CD14-positive monocyte (primary cell): ENCODE results near the gene PLCD1. TPM values are rescaled to one million over a fixed set of nuclear protein-coding genes. Genes with fewer than 3 reads are reported as not detected.

ENCODE experiments used
- DNase-seq, 3 donors: peaks; one replicate each; pipeline ENCODE4 v3.0.0-alpha.2; 2011 to 2022
- H2AFZ ChIP-seq: 2 replicates; pipeline ENCODE4 v1.6.0; 2012; ENCODE audit warnings: mild to moderate bottlenecking, low read depth, low read length, inconsistent platforms; ENCODE audit not compliant: insufficient read depth, poor library complexity, severe bottlenecking
- H3K27ac ChIP-seq, 2 donors: 1 replicate in 1 of 2; 2 replicates in 1 of 2; pipeline ENCODE4 v1.5.1; 2012 to 2013; ENCODE audit warnings: low read length in 2 of 2, control low read depth in 1 of 2, inconsistent platforms in 1 of 2, low read depth in 1 of 2, mild to moderate bottlenecking in 1 of 2
- H3K27me3 ChIP-seq, 2 donors: one replicate each; pipeline versions ENCODE4 v1.6.0 to v1.6.1; 2011 to 2013; ENCODE audit warnings: low read length in 2 of 2; ENCODE audit not compliant: control insufficient read depth in 2 of 2, insufficient read depth in 2 of 2
- H3K36me3 ChIP-seq, 2 donors: replicated peaks in 1 of 2; 1 replicate in 1 of 2; 2 replicates in 1 of 2; pipeline versions ENCODE4 v1.5.1 to v1.6.1; 2012 to 2013; ENCODE audit warnings: low read length in 2 of 2, control low read depth in 1 of 2, inconsistent platforms in 1 of 2, mild to moderate bottlenecking in 1 of 2; ENCODE audit not compliant: insufficient read depth in 2 of 2, control insufficient read depth in 1 of 2
- H3K4me1 ChIP-seq, 2 donors: 1 replicate in 1 of 2; 2 replicates in 1 of 2; pipeline versions ENCODE4 v1.5.1 to v1.6.1; 2012 to 2013; ENCODE audit warnings: low read length in 2 of 2, control low read depth in 1 of 2, inconsistent platforms in 1 of 2, mild to moderate bottlenecking in 1 of 2, moderate library complexity in 1 of 2; ENCODE audit not compliant: insufficient read depth in 2 of 2, control insufficient read depth in 1 of 2
- H3K4me2 ChIP-seq: replicated peaks from 2 replicates; pipeline ENCODE3; 2012; ENCODE audit warnings: low read length, moderate library complexity, mild to moderate bottlenecking; ENCODE audit not compliant: poor library complexity, severe bottlenecking; ENCODE audit errors: extremely low read depth
- H3K4me3 ChIP-seq, 3 experiments: fragments of 200-600 bp in 1 of 3; sonication (generic) in 1 of 3; replicated peaks in 1 of 3; 1 replicate in 2 of 3; 2 replicates in 1 of 3; pipeline ENCODE4 v1.5.1; 2011 to 2013; ENCODE audit warnings: low read length in 3 of 3, mild to moderate bottlenecking in 3 of 3, control low read depth in 2 of 3, low read depth in 2 of 3, inconsistent platforms in 1 of 3, moderate library complexity in 1 of 3
- H3K79me2 ChIP-seq: 2 replicates; pipeline ENCODE4 v1.6.0; 2012; ENCODE audit warnings: mild to moderate bottlenecking, control low read depth, inconsistent platforms, low read length, moderate library complexity; ENCODE audit not compliant: insufficient read depth
- H3K9ac ChIP-seq: 2 replicates; pipeline ENCODE4 v1.6.0; 2017; ENCODE audit warnings: low read length, mild to moderate bottlenecking; ENCODE audit not compliant: insufficient read depth, poor library complexity, severe bottlenecking
- H3K9me3 ChIP-seq, 2 donors: replicated peaks in 1 of 2; 1 replicate in 1 of 2; 2 replicates in 1 of 2; pipeline versions ENCODE4 v1.5.1 to v1.6.1; 2012 to 2013; ENCODE audit warnings: low read length in 2 of 2, control low read depth in 1 of 2; ENCODE audit not compliant: control insufficient read depth in 1 of 2, insufficient read depth in 1 of 2
- H4K20me1 ChIP-seq: 2 replicates; pipeline ENCODE4 v1.6.0; 2012; ENCODE audit warnings: mild to moderate bottlenecking, low read length, control low read depth, moderate library complexity; ENCODE audit not compliant: insufficient read depth
- H3K27ac Mint-ChIP-seq, 7 donors: one replicate each; pipeline ENCODE4 v1.8.0; 2020; ENCODE audit warnings: mild to moderate bottlenecking in 7 of 7, mixed read lengths in 7 of 7, moderate library complexity in 6 of 7, inconsistent platforms in 2 of 7
- H3K27me3 Mint-ChIP-seq, 3 donors: one replicate each; pipeline ENCODE4 v1.8.0; 2021 to 2022; ENCODE audit warnings: low read depth in 3 of 3, mild to moderate bottlenecking in 3 of 3, mixed read lengths in 3 of 3, moderate library complexity in 3 of 3, inconsistent platforms in 1 of 3
- H3K36me3 Mint-ChIP-seq, 2 donors: one replicate each; pipeline ENCODE4 v1.8.0; 2020; ENCODE audit warnings: mixed read lengths in 2 of 2, inconsistent platforms in 1 of 2, mild to moderate bottlenecking in 1 of 2
- H3K4me1 Mint-ChIP-seq: one replicate; pipeline ENCODE4 v1.8.0; 2020; ENCODE audit warnings: mild to moderate bottlenecking, mixed read lengths
- H3K4me3 Mint-ChIP-seq, 2 donors: one replicate each; pipeline ENCODE4 v1.8.0; 2020; ENCODE audit warnings: mild to moderate bottlenecking in 2 of 2, mixed read lengths in 2 of 2, moderate library complexity in 1 of 2
- H3K9me3 Mint-ChIP-seq, 7 donors: one replicate each; pipeline ENCODE4 v1.8.0; 2020 to 2022; ENCODE audit warnings: mixed read lengths in 7 of 7, mild to moderate bottlenecking in 6 of 7, moderate library complexity in 6 of 7, inconsistent platforms in 2 of 7
- CTCF ChIP-seq: fragments of 200-600 bp; IDR thresholded peaks from one replicate; pipeline ENCODE4 v1.8.0; 2022; ENCODE audit warnings: antibody characterized with exemption, mild to moderate bottlenecking
- WGBS: methylation state at CpG from one replicate; pipeline ENCODE4 v1.1.5; 2013; ENCODE audit warnings: missing lambda C conversion rate; ENCODE audit not compliant: insufficient coverage; 5-methylcytosine and 5-hydroxymethylcytosine counted together
- intact Hi-C, 2 donors: fragments of 100-400 bp; cut with micrococcal nuclease; formaldehyde crosslinking; loops; one replicate each; pipeline versions ENCODE4 v1.15.0 to v1.15.1; 2023
- polyA plus RNA-seq, 3 donors: library from polyadenylated mRNA; depleted of rRNA in 1 of 3; unstranded in 2 of 3; stranded (reverse) in 1 of 3; fragments of 300-500 nt in 2 of 3; fragments of >200 nt in 1 of 3; fragmentation: Illumina TruSeq in 2 of 3; gene quantifications; 1 replicate in 2 of 3; 2 replicates in 1 of 3; pipeline ENCODE4 v1.2.3, GENCODE V29; 2012 to 2021

PLCD1 gene
- polyA plus RNA-seq, 3 donors, result 4.1 to 6.4 (median 6.0) TPM

GRCh38 chr3:37968199-37968598, 61.2 kb downstream of the PLCD1 start:
- no peak for DNase-seq
- Histone ChIP-seq H3K4me2 (no peak overlapping the region), H3K9ac (no peak overlapping the region), H3K4me1 (no peaks in the 10 kb centered on the region), H3K9me3 (no peaks in the 10 kb centered on the region), H3K27ac (no peak overlapping the region), H3K27me3 (no peaks in the 10 kb centered on the region), H3K36me3 (no peaks in the 10 kb centered on the region), H3K79me2 (no peaks in the 10 kb centered on the region), H3K4me3 (no peak overlapping the region), H2AFZ (no peak overlapping the region), H4K20me1 (no peaks in the 10 kb centered on the region)
- intact Hi-C loops, result loop anchor here in 1 of 2 donors (5.0 kb wide), 1 partner anchor 34 kb away; no protein-coding TSS in a partner anchor
- peaks cover 0 to 2% (median 0%) of the 10 kb centered on the region in 7 donors for H3K9me3 Mint-ChIP-seq
- H3K4me1 Mint-ChIP-seq, result peaks cover 2% of the 10 kb centered on the region
- 100% methylated on average over 3 of the region's 9 CpGs for WGBS
- peaks cover 0 to 2% (median 0%) of the 10 kb centered on the region in 3 donors for H3K27me3 Mint-ChIP-seq
- H3K4me3 Mint-ChIP-seq, result no peak overlapping the region
- no peak overlapping the region for H3K27ac Mint-ChIP-seq
- H3K36me3 Mint-ChIP-seq, result peaks cover 2 to 3% of the 10 kb centered on the region in 2 donors
- TF ChIP-seq CTCF, result no peak

GRCh38 chr3:37967260-37967881, 62.1 kb downstream of the PLCD1 start:
- Mint-ChIP-seq H3K36me3 (peaks cover 2 to 3% of the 10 kb centered on the region in 2 donors), H3K9me3 (peaks cover 0 to 2% (median 0%) of the 10 kb centered on the region in 7 donors), H3K4me1 (peaks cover 4% of the 10 kb centered on the region), H3K4me3 (no peak overlapping the region), H3K27ac (no peak overlapping the region), H3K27me3 (peaks cover 0 to 2% (median 0%) of the 10 kb centered on the region in 3 donors)
- no peak overlapping the region for H3K27ac ChIP-seq
- H3K79me2 ChIP-seq, result no peaks in the 10 kb centered on the region
- H3K4me3 ChIP-seq, result no peak overlapping the region
- TF ChIP-seq CTCF, result peak; percentile 92
- no peaks in the 10 kb centered on the region for H4K20me1 ChIP-seq
- H3K4me2 ChIP-seq, result no peak overlapping the region
- H3K9me3 ChIP-seq, result no peaks in the 10 kb centered on the region
- H3K27me3 ChIP-seq, result no peaks in the 10 kb centered on the region
- H2AFZ ChIP-seq, result peak overlapping the region; percentile 38
- WGBS, result 45% methylated on average over 4 of the region's 7 CpGs
- DNase-seq, result peak; percentile 51 to 62 (median 52)
- H3K9ac ChIP-seq, result no peak overlapping the region
- intact Hi-C loops, result loop anchor here (2.0 to 5.0 kb wide), 3 partner anchors 35 to 113 kb away; no protein-coding TSS in a partner anchor
- H3K36me3 ChIP-seq, result no peaks in the 10 kb centered on the region
- H3K4me1 ChIP-seq, result no peaks in the 10 kb centered on the region
